NCI-H2029 treated with DMSO at 0.1 percent for 48 hours (cell line): ENCODE measurements around the gene CYFIP1.
"Not testable (repeated sequence)": the region's sequence is repeated elsewhere in the genome, so short reads cannot be mapped to it uniquely, and the experiment has no call there.

Experiments
- DNase-seq: peaks from one replicate; lab custom pipeline; 2025; lab: John Stamatoyannopoulos, UW

Gene CYFIP1

DNA sequence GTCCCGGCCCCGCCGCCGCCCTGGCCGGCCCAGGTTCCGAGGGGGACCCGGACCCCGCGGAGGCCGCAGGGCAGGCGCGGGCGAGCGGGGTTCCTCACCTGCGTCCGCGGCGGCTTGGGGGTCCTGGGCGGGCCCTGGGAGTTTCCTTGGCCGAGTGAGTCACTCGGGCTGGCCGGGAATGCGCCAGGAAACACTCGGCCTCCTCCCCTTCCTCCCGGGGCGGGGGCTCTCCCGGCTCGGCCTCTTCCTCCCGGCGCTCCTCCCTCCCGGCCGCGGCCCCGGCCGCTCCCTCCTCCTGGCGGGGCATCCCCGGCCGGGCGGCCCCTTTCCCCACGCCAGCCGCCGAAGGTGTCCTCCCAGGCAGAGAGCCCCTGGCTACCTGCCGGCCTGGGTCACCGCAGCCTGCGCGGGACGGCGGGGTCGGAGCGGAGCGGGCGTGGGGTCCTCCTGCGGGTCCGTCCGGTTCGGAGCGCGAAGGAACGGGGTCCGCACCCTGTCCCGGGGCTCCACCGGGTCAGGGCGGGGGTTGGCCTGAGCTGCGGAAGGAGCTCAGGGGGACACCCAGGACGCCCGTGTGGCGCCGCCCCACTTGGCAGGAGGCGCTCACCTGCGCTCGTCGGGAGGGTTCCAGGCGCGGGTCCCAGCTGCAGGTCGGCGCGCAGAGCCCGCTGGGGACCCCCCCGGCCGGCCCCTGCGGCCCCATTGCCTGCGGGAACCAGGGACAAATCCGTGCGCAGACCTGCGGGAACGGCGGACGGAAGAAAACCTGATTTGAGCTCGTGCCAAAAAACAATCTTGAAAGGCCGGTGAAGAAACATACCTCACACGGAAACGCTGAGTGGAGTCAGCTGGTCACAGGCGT lies at the start of gene CYFIP1:
Gene CYFIP1, minus strand, starts transcription at position 180 of the 862 bp plus-strand sequence. CDS start 33,083 bp downstream, outside the sequence.
- DNase-seq = no peak

DNA sequence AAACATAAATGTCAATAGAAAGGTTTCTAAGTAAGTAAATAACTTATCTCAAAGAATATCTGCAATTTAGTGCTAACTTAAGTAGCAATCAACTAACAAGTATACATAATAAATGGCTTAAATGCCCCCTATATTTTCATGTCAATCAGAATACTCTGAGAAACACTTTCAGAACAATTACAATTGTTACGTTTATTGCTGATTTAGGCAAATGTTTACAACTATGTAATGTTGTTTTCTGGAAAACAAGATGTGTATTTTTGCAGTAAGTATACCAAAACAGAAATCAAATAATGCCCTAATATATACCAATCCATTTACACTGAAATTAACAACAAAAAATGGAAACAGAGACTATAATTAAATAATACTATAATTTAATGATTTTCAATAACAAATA lies 46.0 kb upstream of the CYFIP1 start:
- no peak for DNase-seq

DNA sequence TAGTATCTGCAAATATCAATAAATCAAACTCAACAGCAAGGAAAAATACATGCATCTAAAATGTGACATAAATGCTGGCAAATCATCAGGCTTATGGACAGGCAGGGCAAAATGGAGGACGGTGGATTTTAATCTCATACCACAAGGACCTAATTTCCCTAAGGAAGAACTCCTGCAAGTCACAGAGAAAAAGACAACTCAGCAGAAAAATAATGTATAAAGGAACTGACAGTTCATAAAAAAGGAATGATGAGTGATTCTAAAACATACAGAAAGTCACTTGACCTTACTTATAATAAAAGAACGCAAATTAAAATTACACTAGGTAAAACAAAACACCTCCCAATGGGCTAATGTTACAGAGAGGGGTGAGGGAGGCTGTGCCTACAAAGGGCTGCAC lies 42.0 kb upstream of the CYFIP1 start:
- no peak for DNase-seq

DNA sequence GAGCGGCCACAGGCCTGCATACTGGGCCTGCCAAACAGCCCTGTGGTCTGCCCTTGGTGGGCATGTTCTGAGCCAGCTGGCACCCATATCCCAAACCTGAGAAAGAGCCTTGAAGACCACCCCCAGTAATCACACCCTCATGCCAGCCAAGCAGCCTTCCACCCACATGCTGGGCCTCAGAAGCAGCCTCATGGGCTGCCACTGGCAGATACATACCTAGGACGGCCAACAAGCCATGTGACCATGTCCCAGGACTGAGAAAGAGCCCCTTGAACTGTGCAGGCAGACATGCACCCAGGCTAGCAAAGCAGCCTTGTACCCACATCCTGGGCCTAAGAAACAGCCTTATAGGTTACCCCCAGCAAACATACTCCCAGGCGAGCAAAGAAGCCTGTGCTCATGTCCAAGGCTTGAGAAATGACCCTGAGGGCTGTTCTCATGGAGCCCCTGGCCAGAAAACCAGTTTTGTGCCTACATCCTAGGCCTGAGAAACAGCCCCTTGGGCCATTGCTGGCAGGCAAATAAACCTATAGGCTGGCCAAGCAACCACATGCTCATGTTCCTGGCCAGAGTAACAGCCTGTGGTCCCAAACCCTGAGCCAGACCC lies 34.3 kb upstream of the CYFIP1 start:
- no peak for DNase-seq

DNA sequence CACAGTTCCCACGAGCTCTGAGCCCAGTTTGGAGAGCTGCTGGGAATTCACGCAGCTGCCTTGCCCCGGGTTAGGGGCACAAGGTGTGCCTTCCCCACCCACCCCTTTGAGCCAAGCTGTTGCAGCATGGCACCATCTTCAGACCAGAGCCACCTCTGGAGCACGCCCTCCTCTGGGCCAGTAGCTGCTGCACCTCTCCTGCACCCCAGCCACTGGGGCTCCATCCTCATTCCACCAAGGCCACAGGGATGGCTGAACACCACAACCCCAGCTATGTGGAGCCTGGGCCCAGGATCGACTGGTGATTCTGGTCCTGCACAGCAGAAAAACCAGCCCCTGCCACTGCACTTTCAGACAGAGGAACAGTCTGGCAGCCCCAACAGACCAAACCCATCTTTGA lies 33.5 kb upstream of the CYFIP1 start:
- no peak for DNase-seq

DNA sequence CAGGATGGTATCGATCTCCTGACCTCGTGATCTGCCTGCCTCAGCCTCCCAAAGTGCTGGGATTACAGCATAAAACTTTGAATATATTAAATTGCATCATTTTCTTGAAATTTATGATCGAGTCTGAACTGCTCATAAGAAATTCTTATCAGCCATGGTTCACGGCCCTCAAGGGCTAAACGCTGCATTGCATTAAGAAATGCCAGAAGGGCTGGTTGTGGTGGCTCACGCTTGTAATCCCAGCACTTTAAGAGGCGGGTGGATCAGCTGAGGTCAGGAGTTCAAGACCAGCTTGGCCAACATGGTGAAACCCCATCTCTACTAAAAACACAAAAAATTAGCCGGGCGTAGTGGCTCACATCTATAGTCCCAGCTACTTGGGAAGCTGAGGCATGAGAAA lies 32.4 kb upstream of the CYFIP1 start:
- not testable (repeated sequence) for DNase-seq

DNA sequence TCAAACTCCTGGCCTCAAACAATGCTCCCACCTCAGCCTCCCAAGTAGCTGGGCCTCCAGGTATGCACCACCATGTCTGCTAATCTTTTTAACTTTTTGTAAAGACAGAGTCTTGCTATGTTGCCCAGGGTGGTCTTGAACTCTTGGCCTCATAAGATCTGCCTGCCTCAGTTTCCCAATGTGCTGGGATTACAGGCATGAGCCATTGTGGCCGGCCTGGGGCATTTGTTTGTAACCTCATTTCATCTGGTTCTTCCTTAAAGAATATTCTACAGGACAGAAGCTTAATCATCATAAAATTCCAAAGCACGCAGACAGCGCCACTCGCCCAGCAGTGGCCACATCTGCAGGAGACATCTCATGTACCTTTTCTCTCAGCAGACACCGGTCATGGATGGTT lies 23.6 kb upstream of the CYFIP1 start:
- no peak for DNase-seq

DNA sequence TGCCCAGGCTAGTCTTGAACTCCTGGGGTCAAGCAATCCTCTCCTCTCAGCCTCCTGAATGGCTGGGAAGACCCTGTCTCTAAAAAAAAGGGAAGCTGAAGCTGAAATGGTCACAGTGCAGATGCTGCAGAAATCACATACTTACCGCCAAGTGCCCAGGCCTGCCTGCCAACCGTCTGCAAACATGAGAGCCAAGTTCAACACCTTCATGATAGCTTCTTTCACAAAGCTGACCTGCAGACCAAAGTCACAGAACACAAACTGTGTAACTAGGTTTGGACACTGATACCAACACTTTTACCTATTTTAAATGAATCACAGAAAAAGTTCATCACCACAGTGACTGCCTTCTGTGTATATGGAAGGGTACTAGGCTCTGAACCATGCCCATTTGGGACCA lies 22.8 kb upstream of the CYFIP1 start:
- DNase-seq = no peak

DNA sequence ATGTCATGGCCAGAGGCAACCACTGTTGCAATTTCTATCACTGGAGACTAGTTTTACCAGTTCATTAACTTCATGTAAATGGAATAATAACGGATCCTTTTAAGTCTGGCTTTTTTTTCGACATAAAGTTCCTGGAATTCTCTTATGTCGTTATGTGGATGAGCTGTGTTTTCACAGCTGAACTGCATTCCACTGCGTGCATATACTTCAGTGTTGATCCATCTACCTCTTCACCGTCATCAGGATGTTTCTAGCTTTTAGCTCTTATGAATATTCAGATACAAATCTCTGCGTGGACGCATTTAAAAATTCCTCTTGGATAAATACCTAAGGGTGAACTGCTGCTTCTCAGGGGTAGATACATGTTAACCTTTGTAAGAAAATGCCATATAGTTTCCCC lies 15.6 kb upstream of the CYFIP1 start:
- no peak for DNase-seq

DNA sequence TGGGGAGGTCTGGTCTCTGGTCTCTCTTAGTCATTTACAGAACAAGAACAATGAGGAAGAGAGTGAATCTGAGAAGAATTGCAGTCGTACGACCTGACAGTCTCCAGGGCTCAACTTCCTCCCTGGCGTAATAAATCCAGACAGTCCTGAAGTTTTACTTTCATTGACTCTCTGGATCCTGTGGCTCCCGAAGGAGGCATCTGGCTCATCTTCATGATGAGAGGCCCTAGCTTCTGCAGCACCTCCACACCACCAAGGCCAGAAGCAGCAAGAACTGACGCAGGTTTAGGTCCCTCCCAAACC lies 11.8 kb upstream of the CYFIP1 start:
- no peak for DNase-seq

DNA sequence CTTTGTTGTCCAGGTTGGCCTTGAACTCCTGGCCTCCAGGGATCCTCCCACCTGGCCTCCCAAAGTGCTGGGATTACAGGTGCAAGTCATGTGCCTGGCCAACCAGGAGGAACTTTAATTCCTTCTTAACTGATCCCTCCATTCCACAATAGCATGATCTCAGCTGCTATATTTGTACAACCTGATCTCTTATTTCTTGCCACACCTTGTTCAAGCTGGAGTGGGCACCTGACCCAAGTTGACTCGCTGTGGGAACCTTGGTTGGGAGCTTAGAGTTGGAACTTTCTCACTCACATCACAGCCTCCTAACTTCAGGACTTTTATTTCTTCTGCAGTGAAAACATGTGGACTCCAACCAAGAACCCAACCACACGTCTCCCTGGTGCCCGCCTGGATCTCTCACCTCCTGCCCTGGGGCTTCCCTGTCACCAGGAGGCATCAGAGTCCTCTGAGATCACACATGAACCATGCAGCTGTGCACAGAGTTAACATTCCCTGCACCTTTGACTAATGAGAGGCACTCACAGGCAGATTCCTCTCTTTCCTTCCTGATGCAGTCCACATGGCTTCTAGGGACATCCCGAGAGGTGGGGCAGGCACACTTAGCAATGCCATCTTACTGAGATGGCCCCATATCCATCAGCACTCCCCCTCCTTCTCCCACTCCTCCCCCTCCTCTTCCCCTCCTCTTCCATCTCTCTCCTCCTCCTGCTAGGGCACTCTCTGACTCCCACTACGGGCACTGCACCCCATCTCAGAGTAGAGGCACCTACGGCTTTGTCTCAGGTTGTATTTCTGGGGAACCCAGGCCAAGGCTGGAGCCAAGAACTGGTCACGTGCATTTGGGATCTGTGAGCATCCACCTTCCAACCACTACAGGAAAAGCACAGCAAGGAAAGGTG lies 9.7 kb upstream of the CYFIP1 start:
- DNase-seq = no peak

DNA sequence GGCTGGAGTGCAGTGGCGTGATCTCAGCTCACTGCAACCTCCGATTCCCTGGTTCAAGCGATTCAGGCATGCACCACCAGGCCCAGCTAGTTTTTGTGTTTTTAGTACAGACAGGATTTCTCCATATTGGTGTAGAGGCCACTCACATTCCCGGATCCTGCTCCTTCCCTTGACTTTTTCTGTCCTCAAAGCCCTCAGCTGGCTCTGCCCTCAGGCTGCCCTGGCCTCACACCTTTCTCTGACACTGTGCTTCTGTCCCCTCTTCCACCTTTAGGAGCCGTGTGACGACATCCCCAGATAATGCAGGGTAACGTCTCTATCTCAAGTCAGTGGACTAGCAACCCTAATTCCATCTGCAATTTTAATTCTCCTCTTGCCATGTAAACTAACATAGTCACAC lies 8.6 kb upstream of the CYFIP1 start:
- DNase-seq = no peak

DNA sequence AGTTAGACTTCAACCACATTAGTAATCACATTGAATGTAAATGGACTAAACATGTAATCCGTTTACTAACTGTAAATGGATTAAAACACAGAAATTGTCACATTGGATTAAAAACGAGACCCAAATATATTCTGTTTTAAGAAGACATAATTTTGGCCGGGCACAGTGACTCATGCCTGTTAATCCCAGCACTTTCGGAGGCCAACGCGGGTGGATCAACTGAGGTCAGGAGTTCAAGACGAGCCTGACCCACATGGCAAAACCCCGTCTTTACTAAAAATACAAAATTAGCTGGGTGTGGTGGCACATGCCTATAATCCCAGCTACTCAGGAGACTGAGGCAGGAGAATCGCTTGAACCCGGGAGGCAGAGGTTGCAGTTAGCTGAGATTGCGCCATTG lies 1.8 kb upstream of the CYFIP1 start:
- DNase-seq = not testable (repeated sequence)

DNA sequence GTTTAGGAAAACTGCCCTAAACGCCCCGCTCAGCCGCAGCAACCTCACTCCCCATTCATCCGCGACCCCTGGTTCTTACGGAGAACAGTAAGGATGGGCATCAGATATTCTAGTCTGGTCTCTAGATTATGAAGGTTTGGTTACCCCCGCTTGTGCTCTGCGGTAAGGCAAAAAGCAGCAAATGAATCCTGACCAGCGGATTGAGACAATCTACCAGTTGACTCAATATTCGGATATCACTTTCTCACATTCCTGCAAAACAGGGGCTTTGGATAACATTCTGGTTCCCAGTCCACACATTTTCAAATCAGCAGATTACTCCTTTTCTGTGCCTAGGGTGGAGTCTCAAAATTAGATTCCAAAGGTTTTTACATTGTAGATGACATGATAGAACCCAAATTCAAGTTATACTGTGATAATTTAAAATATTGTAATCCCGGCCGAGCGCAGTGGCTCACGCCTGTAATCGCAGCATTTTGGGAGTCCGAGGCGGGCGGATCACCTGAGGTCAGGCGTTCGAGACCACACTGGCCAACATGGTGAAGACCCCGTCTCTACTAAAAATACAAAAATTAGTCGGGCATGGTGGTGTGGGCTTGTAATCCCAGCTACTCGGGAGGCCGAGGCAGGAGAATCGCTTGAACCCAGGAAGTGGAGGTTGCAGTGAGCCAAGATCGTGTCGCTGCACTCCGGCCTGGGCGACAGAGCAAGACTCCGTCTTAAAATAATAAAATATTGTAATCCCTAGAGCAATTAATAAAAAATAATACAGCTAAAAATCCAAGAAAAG lies 1.1 kb upstream of the CYFIP1 start:
- no peak for DNase-seq

DNA sequence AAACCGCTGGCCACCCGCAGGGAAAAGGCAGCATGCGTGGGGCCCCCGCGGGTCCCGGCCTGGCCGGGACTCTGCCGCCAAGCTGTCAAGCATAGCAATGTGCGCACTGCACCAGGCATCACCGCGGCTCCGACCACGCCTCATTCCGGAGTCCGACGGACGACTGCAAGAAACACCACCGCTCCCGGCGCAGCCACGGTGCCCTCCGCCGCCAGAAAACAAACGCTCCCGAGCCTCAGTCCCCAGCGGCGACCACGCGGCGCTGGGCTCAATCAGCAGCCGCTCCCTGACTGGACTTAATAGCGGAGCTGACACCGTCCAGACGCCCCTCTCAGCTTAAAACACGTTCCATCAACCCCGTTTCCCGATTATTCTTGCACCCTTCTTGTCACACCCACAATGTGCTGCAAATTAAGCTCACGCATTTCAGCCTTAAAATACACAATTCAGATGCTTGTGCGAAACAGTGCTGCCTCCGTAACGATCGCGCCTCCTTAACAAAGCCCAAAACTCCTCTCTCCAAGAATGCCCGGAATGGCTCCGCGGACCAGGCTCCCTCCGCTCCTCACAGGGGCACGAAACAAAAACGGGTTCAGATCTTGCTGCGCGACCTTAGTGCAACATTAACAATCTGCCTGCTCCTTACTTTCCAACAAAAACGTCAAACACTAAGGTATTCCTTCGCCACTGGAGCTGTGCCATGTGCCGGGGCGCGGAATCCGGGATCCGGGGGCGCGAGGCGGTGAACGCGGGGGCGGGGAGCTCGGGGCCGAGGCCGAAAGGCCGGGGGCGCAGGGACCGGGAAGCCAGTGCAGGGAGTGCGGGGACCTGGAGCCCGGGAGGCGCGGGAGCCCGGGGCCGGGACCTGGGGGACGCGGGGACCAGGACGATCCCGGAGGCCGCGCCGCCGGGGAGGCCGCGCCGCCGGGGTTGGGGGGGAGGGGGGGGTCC lies 655 bp downstream of the CYFIP1 start:
- DNase-seq = no peak

DNA sequence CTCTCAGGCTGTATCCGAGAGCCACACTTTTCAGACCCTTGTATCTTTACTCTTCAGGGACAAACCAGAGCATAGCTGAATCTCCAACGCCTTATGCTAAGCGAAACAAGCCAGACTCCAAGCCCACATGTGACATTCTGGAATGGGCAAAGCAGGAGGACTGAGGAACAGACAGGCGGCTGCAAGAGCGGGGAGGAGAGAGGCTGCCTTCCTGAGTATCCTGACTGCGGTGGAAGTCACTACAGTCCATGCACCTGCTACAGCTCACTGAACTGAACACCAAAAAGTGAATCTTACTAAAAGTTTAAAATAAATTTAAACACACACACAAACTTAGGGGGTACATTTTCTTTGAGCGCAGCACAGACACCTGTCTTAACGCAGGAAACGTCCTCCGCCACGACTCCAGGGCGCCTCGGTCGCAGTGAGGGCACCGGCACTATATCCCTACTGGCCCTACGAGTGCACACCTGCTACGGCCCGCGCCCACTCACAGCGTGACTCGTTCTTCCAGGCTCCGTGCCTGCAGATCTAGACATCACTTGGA lies 1.4 kb downstream of the CYFIP1 start:
- DNase-seq = no peak

DNA sequence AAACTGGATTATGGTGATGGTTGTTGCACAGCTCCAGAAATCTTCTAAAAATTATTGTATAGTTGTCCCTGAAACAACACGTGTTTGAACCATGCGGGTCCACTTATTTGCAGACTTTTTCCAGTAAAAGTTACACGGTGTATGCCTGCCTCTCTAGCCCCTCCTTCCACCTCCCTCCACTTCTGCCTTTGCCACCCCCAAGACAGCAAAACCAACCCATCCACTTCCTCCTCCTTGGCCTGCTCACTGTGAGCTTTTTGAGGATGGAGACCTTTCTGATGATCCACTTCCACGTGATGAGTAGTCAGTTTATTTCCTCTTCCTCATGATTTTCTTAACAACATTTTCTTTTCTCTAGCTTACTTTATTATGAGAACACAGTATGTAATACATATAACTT lies 5.4 kb downstream of the CYFIP1 start:
- DNase-seq = no peak

DNA sequence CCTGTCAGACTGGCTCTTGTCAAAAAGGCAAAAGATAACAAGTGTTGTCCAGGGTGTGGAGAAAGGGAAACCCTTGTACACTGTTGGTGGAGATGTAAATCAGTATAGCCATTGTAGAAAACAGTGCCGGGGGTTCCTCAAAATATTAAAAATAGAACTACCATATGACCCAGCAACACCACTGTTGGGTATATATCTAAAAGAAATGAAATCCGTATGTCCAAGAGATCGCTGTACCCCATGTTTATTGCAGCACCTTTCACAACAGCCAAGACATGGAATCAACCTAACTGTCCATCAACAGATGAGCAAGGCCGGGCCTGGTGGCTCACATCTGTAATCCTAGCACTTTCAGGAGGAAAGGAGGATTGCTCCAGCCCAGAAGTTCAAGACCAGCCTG lies 6.2 kb downstream of the CYFIP1 start:
- DNase-seq = no peak

DNA sequence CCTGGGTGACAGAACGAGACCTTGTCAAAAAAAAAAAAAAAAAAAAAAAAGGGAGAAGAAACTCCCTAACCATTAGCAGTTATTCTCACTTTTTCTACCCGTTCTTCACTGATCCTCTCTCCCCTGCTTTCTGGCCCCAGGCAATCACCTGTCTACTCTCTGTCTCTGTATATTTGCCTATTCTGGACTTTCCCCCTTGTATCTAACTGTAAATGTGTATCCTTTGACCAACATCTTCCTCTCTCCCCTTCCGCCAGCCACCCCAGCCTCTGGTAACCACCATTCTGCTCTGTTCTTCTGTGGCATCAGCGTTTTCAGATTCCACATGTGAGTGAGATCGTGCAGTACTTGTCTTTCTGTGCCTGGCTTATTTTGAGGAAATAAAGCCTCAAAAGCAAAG lies 6.9 kb downstream of the CYFIP1 start:
- no peak for DNase-seq

DNA sequence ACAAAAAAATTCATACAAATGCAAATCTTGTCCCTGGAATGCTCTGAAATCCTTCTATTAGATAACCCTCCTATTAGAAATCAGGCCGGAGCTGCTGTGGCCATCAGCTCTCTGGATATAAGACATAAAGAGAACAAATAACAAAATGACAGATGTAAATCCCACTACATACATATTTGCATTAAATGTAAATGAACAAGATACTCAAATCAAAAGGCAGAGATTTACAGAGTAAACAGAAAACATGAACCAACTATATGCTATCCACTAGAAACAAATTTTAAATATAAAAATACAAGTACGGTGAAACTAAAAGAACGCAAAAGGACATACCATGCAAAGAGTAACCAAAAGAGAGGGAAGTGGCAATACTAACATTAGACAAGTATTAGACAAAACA lies 10.7 kb downstream of the CYFIP1 start:
- no peak for DNase-seq

DNA sequence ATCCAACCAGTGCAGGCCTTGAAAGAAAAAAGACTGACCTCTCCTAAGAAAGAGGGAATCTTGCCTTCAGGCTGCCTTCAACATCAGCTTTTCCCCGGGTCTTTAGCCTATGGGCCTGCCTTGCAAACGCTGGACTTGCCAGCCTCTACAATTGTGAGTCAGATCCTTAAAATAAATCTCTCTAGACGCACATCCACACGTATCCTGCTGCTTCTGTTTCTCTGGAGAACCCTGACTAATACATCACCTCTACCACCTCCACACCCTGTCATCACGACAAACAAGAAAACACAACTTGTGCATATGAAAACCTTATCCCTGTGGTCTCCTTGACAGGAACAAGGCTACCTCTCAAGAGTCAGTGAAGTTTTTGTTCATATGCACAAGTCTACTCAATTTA lies 11.8 kb downstream of the CYFIP1 start:
- DNase-seq = no peak
